HEK293 (cell line): ENCODE data around the gene PROKR2.

ENCODE experiments used
- HOXA7 ChIP-seq: sonication (generic); formaldehyde crosslinking; IDR thresholded peaks from 2 replicates; pipeline ENCODE4 v1.8.1; 2022; ENCODE audit warnings: missing genetic modification reagents, borderline replicate concordance
- ZNF133 ChIP-seq: fragments of 450-650 bp; formaldehyde crosslinking; IDR thresholded peaks from 2 replicates; pipeline ENCODE4 v1.5.1; 2016; ENCODE audit warnings: missing biosample characterization, missing genetic modification characterization
- ZNF514 ChIP-seq: fragments of 450-650 bp; formaldehyde crosslinking; IDR thresholded peaks from 2 replicates; pipeline ENCODE4 v1.5.1; 2016; ENCODE audit warnings: missing biosample characterization, missing genetic modification characterization
- ZNF792 ChIP-seq: fragments of 450-650 bp; formaldehyde crosslinking; IDR thresholded peaks from 2 replicates; pipeline ENCODE4 v1.5.1; 2016; ENCODE audit warnings: missing biosample characterization, missing genetic modification characterization

- TF ChIP-seq ZNF514 (no peak), HOXA7 (CRISPR knock-in tag) (no peak), ZNF133 (tag by site-specific recombination) (no peak), ZNF792 (tag by site-specific recombination) (no peak)
Observed at GRCh38 chr20:5331340-5331739, 14.6 kb upstream of the PROKR2 start.
